NCI-H446 (cell line): ENCODE results near the gene COX8A.
A peak's percentile ranks its signal among the peaks of the same experiment; 100 is the strongest.
"Not testable (repeated sequence)": the region's sequence is repeated elsewhere in the genome, so short reads cannot be mapped to it uniquely, and the experiment has no call there.

ENCODE experiments used
- DNase-seq, 2 experiments: peaks; one replicate each; lab custom pipeline; 2025; lab: John Stamatoyannopoulos, UW

Gene COX8A

GRCh38 chr11:63974259-63975143 is at the start of gene COX8A:
TSS of gene COX8A (plus strand) at chr11:63974620. CDS start at chr11:63974681, 61 bp downstream.
- peak; percentile 100 for DNase-seq

- DNase-seq: no peak
These were observed 44.8 kb upstream of the COX8A start for GRCh38 chr11:63929616-63930015.

- DNase-seq: no peak
These were observed 43.4 kb upstream of the COX8A start for GRCh38 chr11:63931045-63931444.

GRCh38 chr11:63931876-63932275 is 42.5 kb upstream of the COX8A start:
- no peak for DNase-seq

GRCh38 chr11:63933459-63933858 is 41.0 kb upstream of the COX8A start:
- no peak for DNase-seq

- no peak for DNase-seq
These were observed 36.5 kb upstream of the COX8A start for GRCh38 chr11:63937713-63938478.

- peak; percentile 89 to 98 for DNase-seq
These were observed 35.7 kb upstream of the COX8A start, which contains the start of gene NAA40 for GRCh38 chr11:63938479-63939396. TSS of gene NAA40 (plus strand) at chr11:63939002. CDS start at chr11:63939097, 95 bp downstream.

- no peak for DNase-seq
These were observed 35.0 kb upstream of the COX8A start for GRCh38 chr11:63939397-63939891.

- DNase-seq: no peak
These were observed 33.6 kb upstream of the COX8A start for GRCh38 chr11:63940786-63941185.

GRCh38 chr11:63941901-63942300 is 32.5 kb upstream of the COX8A start:
- no peak for DNase-seq

GRCh38 chr11:63942803-63943202 is 31.6 kb upstream of the COX8A start:
- no peak for DNase-seq

GRCh38 chr11:63944987-63945386 is 29.4 kb upstream of the COX8A start:
- DNase-seq: peak; percentile 13 to 70

- DNase-seq: peak; percentile 62 to 88
These were observed 28.8 kb upstream of the COX8A start for GRCh38 chr11:63945477-63946163.

- DNase-seq: no peak
These were observed 22.5 kb upstream of the COX8A start for GRCh38 chr11:63951779-63952536.

GRCh38 chr11:63952570-63952969 is 21.9 kb upstream of the COX8A start:
- DNase-seq: no peak

GRCh38 chr11:63958008-63958407 is 16.4 kb upstream of the COX8A start:
- DNase-seq: no peak

- no peak for DNase-seq
These were observed 12.6 kb upstream of the COX8A start for GRCh38 chr11:63961608-63962412.

- DNase-seq: not testable (repeated sequence)
These were observed 10.5 kb upstream of the COX8A start for GRCh38 chr11:63963895-63964294.

- no peak for DNase-seq
These were observed 8.0 kb upstream of the COX8A start for GRCh38 chr11:63966444-63966843.
